CD4-positive, alpha-beta T cell treated with Interferon gamma for 1 hour (primary cell): Measurements from ENCODE around the gene KCNJ5.

Source experiments
- DNase-seq: peaks from one replicate; pipeline ENCODE4 v3.0.0-alpha.2; 2020

The KCNJ5 gene

GRCh38 chr11:128890543-128891368 lies at the start of gene KCNJ5:
TSS of gene KCNJ5 (plus strand) at chr11:128891356. CDS start at chr11:128911274, 19,918 bp downstream.
- DNase-seq, result no peak

- peak; percentile 42 for DNase-seq
Measured at GRCh38 chr11:128841461-128842072, 49.6 kb upstream of the KCNJ5 start.

GRCh38 chr11:128843198-128843785 lies 47.9 kb upstream of the KCNJ5 start:
- DNase-seq, result no peak

DNA sequence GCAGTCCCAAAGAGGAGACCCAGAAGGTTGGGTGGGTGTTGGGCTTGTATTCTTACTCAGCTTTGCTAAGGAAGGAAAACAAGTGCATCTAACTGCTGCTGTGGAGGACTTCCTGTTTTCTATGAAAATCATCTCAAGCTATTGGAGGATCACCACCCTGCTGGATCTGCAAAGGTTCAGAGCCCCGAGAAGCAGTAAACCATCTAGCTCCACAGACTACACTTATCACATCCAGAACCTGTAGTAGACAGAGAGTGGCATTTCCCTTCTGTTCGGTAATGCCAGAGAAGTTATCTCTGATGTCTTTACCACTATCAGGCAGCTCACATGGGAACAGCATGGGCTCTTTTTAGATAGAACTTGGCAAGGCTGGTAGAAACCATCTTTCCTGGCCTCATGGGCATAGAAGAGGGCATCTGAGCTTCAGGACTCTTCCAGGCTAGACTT lies 45.8 kb upstream of the KCNJ5 start:
- peak; percentile 7 for DNase-seq

DNA sequence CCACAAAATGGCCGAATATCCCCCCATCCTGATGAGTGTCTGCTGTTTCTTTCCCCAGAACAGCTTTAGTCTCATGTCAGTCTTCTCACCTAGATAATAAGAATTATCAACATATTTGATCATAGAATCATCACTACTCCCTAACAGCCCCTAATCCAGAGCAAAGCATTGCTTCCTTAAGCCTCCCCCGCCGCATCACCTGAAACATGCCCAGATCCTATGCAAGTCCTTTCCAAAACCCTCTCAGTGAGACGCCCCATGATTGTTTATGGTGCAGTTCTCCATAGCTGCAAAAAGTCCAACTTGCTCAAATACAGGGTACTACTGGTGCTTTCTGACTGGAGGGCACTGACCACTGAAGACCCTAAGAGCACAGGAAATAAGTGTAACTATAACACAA lies 44.2 kb upstream of the KCNJ5 start:
- DNase-seq, result no peak

- DNase-seq, result peak; percentile 53
Measured at GRCh38 chr11:128848815-128849455, 42.2 kb upstream of the KCNJ5 start.

GRCh38 chr11:128852327-128853023 lies 38.7 kb upstream of the KCNJ5 start:
- DNase-seq, result no peak

DNA sequence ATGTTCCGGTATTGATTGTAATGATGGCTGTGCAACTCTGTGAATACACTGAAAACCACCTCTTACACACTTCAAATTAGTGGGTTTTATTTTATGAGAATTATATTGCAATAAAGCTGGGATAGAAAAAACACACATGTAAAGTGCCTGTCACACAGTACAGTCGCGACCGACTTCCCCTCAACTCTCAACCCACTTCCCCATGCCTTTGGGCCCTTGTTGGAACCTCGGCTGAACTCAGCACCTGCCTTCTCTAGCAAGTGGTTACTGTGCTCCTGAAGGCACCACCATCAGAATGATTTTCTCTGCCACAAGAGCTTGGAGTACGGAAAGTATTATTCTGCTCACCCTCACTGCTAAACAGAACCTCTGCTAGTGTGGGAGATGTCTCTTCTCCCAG lies 37.6 kb upstream of the KCNJ5 start:
- DNase-seq, result no peak

DNA sequence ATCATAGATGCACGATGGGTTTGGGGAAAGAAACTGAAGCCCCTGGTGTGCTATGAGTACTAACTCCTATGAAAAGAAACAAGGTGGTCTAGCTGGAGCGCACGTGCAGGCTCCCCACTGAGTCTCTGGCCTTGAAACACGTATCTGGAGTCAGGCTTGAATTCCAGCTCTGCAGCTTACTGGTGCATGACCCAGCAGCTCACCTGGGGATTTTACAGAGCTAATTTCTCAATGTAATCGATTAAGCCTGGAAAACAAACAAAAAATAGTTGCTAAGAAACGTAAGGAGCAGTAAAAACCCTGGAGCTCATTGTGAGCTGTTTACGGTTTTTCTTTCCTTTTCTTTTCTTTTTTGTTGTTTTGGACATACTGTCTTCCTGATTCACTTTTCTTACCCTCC lies 36.3 kb upstream of the KCNJ5 start:
- no peak for DNase-seq

DNA sequence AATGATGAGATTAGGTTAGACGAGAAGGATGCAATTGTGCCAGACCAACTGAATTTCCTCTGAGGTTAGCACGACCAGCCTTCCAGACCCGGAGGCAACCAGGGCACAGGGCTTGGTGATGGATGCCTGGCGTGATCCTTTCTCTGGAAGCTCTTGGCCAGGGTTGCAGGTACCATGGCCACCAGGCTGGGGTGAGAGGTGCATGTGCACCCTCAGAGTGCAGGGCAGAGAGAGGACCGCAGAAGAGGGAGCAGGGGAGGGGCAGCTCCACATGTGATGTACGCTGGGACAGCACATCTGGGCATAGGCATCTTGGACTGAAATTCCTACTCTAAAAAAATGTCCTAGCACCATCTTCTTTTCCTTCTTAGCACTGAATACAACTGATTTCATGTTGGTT lies 34.9 kb upstream of the KCNJ5 start:
- DNase-seq, result no peak

GRCh38 chr11:128857341-128857740 lies 33.8 kb upstream of the KCNJ5 start:
- DNase-seq, result no peak

DNA sequence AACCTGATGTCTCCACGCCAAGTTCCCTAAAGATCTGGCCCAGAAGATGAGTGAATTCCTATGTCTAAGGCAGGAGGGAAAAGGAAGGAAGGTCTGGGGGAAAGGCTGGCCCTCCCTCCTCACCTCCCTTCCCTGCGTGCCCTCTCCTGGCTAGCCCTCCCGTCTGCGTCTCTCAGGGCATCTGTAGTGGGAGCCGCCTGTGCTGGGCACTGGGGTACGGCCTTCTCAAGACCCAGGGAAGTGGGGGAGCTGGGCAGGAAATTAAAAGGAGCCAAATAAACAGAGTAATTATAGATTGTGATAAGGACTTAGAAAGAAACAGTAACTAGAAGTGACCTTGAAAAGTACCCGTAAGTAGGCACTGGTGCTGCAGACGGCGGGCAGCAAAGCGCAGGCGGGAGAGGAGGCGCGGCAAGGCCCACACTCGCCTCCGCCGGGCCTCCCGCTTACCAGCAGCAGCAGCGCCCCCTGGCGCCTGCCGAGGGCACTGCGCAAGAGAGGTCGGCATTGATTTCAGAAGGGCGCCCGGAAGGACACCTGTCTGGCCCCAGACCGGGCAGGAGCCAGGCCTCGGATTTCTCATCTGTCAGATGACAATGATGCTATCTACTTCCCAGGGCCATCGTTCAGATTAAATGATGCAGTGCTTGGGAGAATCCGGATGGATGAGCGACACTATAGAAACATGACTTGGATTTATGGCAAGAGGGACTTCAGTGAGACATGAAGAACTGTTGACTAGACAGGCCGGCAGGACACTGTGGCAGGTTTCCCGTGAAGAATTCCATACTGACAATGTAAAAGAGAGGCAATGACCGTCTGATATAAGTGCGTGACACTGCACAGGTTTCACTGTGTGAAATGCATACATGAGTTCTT lies 31.4 kb upstream of the KCNJ5 start:
- DNase-seq, result peak; percentile 77

DNA sequence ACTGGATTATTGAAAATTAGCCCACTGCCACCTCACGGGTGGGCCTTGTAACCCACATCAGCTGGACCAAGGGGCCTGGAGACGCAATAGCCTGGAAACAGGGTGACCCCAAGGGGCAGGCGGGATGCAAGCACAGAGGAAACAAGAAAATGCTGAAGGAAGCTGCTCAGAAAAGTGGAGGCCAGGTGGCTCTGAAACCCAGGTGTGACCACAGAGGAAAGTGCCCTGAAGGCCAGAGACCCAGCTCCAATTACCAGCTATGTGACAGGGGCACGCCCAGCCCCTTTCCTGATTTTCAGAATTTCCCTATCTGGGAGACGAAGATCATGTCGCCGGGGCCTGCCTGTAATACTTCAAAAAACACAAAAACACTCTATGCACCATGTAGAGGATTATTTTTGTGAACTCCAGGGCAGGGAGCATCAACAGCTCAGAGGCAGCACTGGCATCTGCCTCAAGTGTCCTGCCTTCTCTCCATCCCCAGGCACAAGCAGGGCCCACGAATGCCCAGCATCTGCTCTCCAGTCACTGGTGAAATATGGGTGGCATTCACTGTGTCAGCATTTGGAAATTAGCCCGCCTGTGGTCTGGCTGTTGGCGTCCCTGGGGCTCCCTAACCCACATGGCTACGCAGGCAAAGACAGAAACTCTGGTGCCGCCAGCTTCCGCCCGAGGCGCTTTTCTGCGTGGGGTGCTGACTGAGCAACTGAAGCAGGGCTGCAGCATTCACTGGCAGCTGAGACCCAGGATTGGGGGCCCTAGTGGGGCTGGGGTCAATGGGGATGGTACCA lies 30.4 kb upstream of the KCNJ5 start:
- DNase-seq, result no peak

- DNase-seq, result no peak
Measured at GRCh38 chr11:128862406-128862805, 28.8 kb upstream of the KCNJ5 start.

DNA sequence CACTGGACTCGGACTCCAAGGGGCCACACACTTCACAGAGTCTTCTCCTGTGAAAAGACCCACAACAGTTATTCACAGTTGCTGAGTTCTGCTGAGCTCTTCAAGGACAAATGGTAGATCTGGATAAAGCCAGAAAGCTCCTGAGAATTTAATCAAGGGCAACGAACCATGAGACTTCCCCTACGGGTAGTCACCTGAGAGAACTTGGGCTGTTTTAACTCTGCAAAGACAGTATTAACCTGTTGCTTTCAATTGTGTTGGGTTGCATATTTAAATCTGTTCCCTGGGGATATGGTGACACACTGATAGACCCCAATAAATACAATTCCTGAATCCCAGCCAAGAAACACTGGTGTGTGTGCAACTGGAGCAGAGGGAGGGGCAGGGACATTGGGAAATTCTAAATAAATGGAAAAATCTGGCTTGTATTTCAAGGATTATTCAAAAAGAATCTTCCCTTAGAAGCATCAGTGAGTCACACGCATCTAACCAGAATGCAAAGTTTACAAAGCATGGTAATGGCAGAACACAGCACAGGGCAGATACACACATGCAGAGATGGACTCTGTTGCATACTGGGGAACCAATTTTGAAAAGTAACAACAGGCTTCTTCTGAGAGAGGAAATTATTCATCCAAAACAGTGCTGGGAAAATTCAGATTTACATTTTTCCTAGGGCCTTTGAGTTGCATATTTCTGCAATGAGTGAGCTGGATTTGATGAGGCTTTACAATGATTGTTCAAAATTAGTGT lies 28.1 kb upstream of the KCNJ5 start:
- no peak for DNase-seq

DNA sequence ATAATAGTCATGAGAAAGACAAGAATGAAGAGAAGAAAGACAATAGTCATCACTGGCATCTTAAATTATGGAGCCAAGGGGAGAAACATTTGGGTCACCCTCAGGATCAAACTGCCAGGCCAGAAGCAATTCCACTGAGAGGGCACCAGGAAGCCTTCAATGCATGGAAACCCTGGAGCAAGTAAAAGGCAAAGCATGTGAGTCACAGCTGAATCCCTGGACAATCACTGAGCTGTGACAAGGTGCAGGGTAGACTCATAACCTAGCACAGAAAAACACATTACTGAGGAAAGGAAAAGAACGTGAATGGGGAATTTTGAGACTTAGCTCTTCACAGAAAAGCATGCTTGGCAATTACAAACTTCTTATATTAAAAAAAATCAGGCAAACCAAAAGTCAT lies 25.7 kb upstream of the KCNJ5 start:
- no peak for DNase-seq

DNA sequence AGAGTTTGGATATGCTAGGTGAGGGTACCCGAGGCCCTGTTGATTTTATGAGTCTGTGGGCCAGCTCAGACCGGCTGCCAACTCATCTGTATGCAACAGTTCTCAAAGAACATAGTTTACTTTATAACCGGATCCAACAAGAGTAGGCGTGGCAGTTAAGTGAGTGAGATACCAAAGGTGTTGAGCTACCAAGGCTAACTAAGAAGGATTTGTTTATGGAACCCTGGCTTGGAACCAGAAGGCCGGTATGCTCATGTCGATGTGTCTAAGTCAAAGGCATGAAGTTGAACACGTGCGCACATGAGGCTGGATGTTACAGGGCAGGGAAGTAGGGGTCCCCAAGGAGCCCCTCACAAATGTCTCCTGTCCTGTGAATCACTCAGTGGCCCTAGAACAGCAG lies 23.9 kb upstream of the KCNJ5 start, which contains the start of gene KCNJ1:
Gene KCNJ1, minus strand, starts transcription at position 20 of the 400 bp plus-strand sequence. CDS start 27,053 bp downstream, outside the sequence.
- no peak for DNase-seq

GRCh38 chr11:128868841-128869671 lies 22.1 kb upstream of the KCNJ5 start:
- DNase-seq, result no peak

- DNase-seq, result no peak
Measured at GRCh38 chr11:128871168-128871610, 20.0 kb upstream of the KCNJ5 start.
